ENCODE measurements around the gene QSOX1.

QSOX1 gene

GRCh38 chr1:180230416-180230790, 75.7 kb downstream of the QSOX1 start:
- peak overlapping the region; percentile 51 for H3K4me3 ChIP-seq (ENCODE audit: low read length)
- no peak for DNase-seq (ENCODE audit: low read depth)
- no peak for TF ChIP-seq CTCF (conservative IDR thresholded peaks at IDR 0.05; ENCODE audit: low read length)

GRCh38 chr1:180230791-180231505, 76.3 kb downstream of the QSOX1 start:
- peak; percentile 61 for DNase-seq (ENCODE audit: low read depth)
- no peak for TF ChIP-seq CTCF (conservative IDR thresholded peaks at IDR 0.05; ENCODE audit: low read length)
- H3K4me3 ChIP-seq (ENCODE audit: low read length): peak overlapping the region; percentile 51

GRCh38 chr1:180231506-180231921, 76.8 kb downstream of the QSOX1 start:
- TF ChIP-seq CTCF (conservative IDR thresholded peaks at IDR 0.05; ENCODE audit: low read length): peak; percentile 10; the same call in 1 of the 2 replicates
- H3K4me3 ChIP-seq (ENCODE audit: low read length): peak overlapping the region; percentile 46
- no peak for DNase-seq (ENCODE audit: low read depth)

GRCh38 chr1:180231936-180232335, 77.3 kb downstream of the QSOX1 start:
- DNase-seq (ENCODE audit: low read depth): no peak
- no peak overlapping the region for H3K4me3 ChIP-seq (ENCODE audit: low read length)
- TF ChIP-seq CTCF (conservative IDR thresholded peaks at IDR 0.05; ENCODE audit: low read length): no peak

- TF ChIP-seq CTCF (conservative IDR thresholded peaks at IDR 0.05; ENCODE audit: low read length): no peak
- H3K4me3 ChIP-seq (ENCODE audit: low read length): no peak overlapping the region
- DNase-seq (ENCODE audit: low read depth): no peak
Measured at GRCh38 chr1:180232521-180233043, 77.9 kb downstream of the QSOX1 start.

- DNase-seq (ENCODE audit: low read depth): no peak
- H3K4me3 ChIP-seq (ENCODE audit: low read length): no peak overlapping the region
- no peak for TF ChIP-seq CTCF (conservative IDR thresholded peaks at IDR 0.05; ENCODE audit: low read length)
Measured at GRCh38 chr1:180233191-180234011, 78.7 kb downstream of the QSOX1 start.

Measured in AG10803 (cell line).